NCI-H1694 (cell line): ENCODE measurements around the gene CNRIP1.
"Not testable (repeated sequence)": the region's sequence is repeated elsewhere in the genome, so short reads cannot be mapped to it uniquely, and the experiment has no call there.

Experiments
- DNase-seq: peaks from one replicate; lab custom pipeline; 2025; lab: John Stamatoyannopoulos, UW

Gene CNRIP1

GRCh38 chr2:68319398-68320117 lies at the start of gene CNRIP1:
CNRIP1 (minus strand) TSS chr2:68319949; CDS start chr2:68319400, 549 bp downstream.
- DNase-seq = peak; percentile 31

- DNase-seq = no peak
Measured at GRCh38 chr2:68369337-68369734, 49.6 kb upstream of the CNRIP1 start.

- no peak for DNase-seq
Measured at GRCh38 chr2:68368654-68369336, 49.0 kb upstream of the CNRIP1 start.

GRCh38 chr2:68367953-68368653 lies 48.4 kb upstream of the CNRIP1 start:
- no peak for DNase-seq

- DNase-seq = no peak
Measured at GRCh38 chr2:68366083-68366560, 46.4 kb upstream of the CNRIP1 start.

- DNase-seq = no peak
Measured at GRCh38 chr2:68365087-68365486, 45.3 kb upstream of the CNRIP1 start, which contains the start of gene PLEK. PLEK (plus strand) TSS chr2:68365282; CDS start chr2:68365352, 70 bp downstream.

- DNase-seq = no peak
Measured at GRCh38 chr2:68363721-68364120, 44.0 kb upstream of the CNRIP1 start.

- DNase-seq = no peak
Measured at GRCh38 chr2:68362749-68363148, 43.0 kb upstream of the CNRIP1 start.

GRCh38 chr2:68362069-68362468 lies 42.3 kb upstream of the CNRIP1 start:
- DNase-seq = no peak

- DNase-seq = no peak
Measured at GRCh38 chr2:68359889-68360288, 40.1 kb upstream of the CNRIP1 start.

- DNase-seq = peak; percentile 40
Measured at GRCh38 chr2:68357605-68358337, 38.0 kb upstream of the CNRIP1 start.

GRCh38 chr2:68356599-68357239 lies 37.0 kb upstream of the CNRIP1 start:
- DNase-seq = no peak

- no peak for DNase-seq
Measured at GRCh38 chr2:68352651-68353391, 33.1 kb upstream of the CNRIP1 start.

- no peak for DNase-seq
Measured at GRCh38 chr2:68351997-68352396, 32.2 kb upstream of the CNRIP1 start.

GRCh38 chr2:68349091-68349490 lies 29.3 kb upstream of the CNRIP1 start:
- DNase-seq = not testable (repeated sequence)

GRCh38 chr2:68345129-68345875 lies 25.6 kb upstream of the CNRIP1 start:
- no peak for DNase-seq

- DNase-seq = no peak
Measured at GRCh38 chr2:68344031-68344430, 24.3 kb upstream of the CNRIP1 start.

GRCh38 chr2:68342470-68342869 lies 22.7 kb upstream of the CNRIP1 start:
- DNase-seq = no peak

GRCh38 chr2:68341583-68341982 lies 21.8 kb upstream of the CNRIP1 start:
- no peak for DNase-seq

GRCh38 chr2:68341062-68341329 lies 21.2 kb upstream of the CNRIP1 start:
- DNase-seq = no peak
